Panc1 (cell line): ENCODE results near the gene SUCO. TPM values are rescaled to one million over a fixed set of nuclear protein-coding genes. Genes with fewer than 3 reads are reported as not detected.

Experiments used
- ATAC-seq: fragments of 200-7000 bp; cut with Tn5 transposase; 2 replicates; pipeline ENCODE4 v1.9.1; 2020; ENCODE audit warnings: mild to moderate bottlenecking, moderate library complexity
- BruUV-seq: library from RNA; stranded (reverse); fragments of 400-500 nt; replicated peaks from 2 replicates; lab custom pipeline; 2021; lab: Mats Ljungman, UMichigan
- CTCF ChIA-PET: fragments of 300-600 bp; sonication (Branson Sonifier 250); formaldehyde crosslinking; loops from one replicate; lab custom pipeline; 2022; ENCODE audit warnings: antibody characterized with exemption; lab: Charles Lee
- POLR2A ChIA-PET: fragments of 300-600 bp; sonication (Branson Sonifier 250); formaldehyde crosslinking; loops from one replicate; lab custom pipeline; 2022; ENCODE audit warnings: antibody characterized with exemption; lab: Charles Lee
- DNase-seq: peaks from one replicate; pipeline ENCODE4 v3.0.0-alpha.2; 2010; ENCODE audit warnings: low read depth, low spot score
- H3K27ac ChIP-seq: 2 replicates; pipeline ENCODE4 v1.5.1; 2011; ENCODE audit warnings: mild to moderate bottlenecking, low read length, inconsistent platforms
- H3K27me3 ChIP-seq: fragments of 200-500 bp; sonication (Bioruptor generic); 2 replicates; pipeline ENCODE4 v1.6.0; 2014; ENCODE audit warnings: low read length, inconsistent platforms; ENCODE audit not compliant: control insufficient read depth, insufficient read depth
- H3K36me3 ChIP-seq: fragments of 200-500 bp; sonication (Bioruptor generic); 2 replicates; pipeline ENCODE4 v1.5.1; 2014; ENCODE audit warnings: inconsistent platforms, mild to moderate bottlenecking, low read length, moderate library complexity; ENCODE audit not compliant: control insufficient read depth, insufficient read depth
- H3K4me1 ChIP-seq: 2 replicates; pipeline ENCODE4 v1.5.1; 2011; ENCODE audit warnings: inconsistent platforms, mild to moderate bottlenecking, low read length, moderate library complexity; ENCODE audit not compliant: control insufficient read depth, insufficient read depth
- H3K4me3 ChIP-seq, 2 experiments: 2 replicates each; pipeline ENCODE4 v1.5.1; 2011 to 2012; ENCODE audit warnings: low read depth in 2 of 2, low read length in 2 of 2, mild to moderate bottlenecking in 2 of 2, inconsistent platforms in 1 of 2, moderate library complexity in 1 of 2
- H3K9me3 ChIP-seq: fragments of 200-500 bp; sonication (Bioruptor generic); 2 replicates; pipeline ENCODE4 v1.5.1; 2014; ENCODE audit warnings: low read depth, mild to moderate bottlenecking, inconsistent platforms, low read length, moderate library complexity; ENCODE audit not compliant: control insufficient read depth, insufficient read depth
- CTCF ChIP-seq: fragments of 450-650 bp; IDR thresholded peaks from 2 replicates; pipeline ENCODE4 v1.5.1; 2017; ENCODE audit warnings: mild to moderate bottlenecking
- POLR2AphosphoS5 ChIP-seq: IDR thresholded peaks from 2 replicates; pipeline ENCODE4 v1.6.1; 2012; ENCODE audit warnings: mild to moderate bottlenecking, low read depth, low read length, moderate library complexity
- REST ChIP-seq, 2 experiments: IDR thresholded peaks; 2 replicates each; pipeline ENCODE4 v1.6.1; 2011 to 2012; ENCODE audit warnings: low read depth in 2 of 2, control low read depth in 1 of 2, low read length in 1 of 2, mild to moderate bottlenecking in 1 of 2, moderate library complexity in 1 of 2; ENCODE audit not compliant: insufficient read depth in 1 of 2
- SIN3A ChIP-seq: IDR thresholded peaks from 2 replicates; pipeline ENCODE4 v1.6.1; 2012; ENCODE audit warnings: low read depth, mild to moderate bottlenecking, low read length, moderate library complexity, borderline replicate concordance; ENCODE audit not compliant: insufficient read depth
- TCF7L2 ChIP-seq: IDR thresholded peaks from 2 replicates; pipeline ENCODE4 v1.6.1; 2011; ENCODE audit warnings: mild to moderate bottlenecking, low read depth, low read length, inconsistent platforms
- in situ Hi-C: cut with HindIII; loops from 2 replicates; pipeline ENCODE4 v1.10.0; 2016; ENCODE audit warnings: low sequenced_read_pairs, low pct_unique_long_range_greater_than_20kb
- intact Hi-C: fragments of 100-400 bp; cut with micrococcal nuclease; formaldehyde crosslinking; loops from one replicate; pipeline ENCODE4 v1.10.0; 2022; ENCODE audit not compliant: unreplicated experiment
- total RNA-seq: library from RNA; stranded (reverse); gene quantifications from one replicate; pipeline ENCODE4 v1.2.1, GENCODE V29; 2021; ENCODE audit not compliant: unreplicated experiment

Gene SUCO
- total RNA-seq, 1 experiment from 2014 or later, result 31.3 TPM

GRCh38 chr1:172517545-172517944 lies 15.4 kb upstream of the SUCO start:
- Histone ChIP-seq H3K4me1 (no peaks in the 10 kb centered on the region), H3K27me3 (peaks cover 5% of the 10 kb centered on the region; the same call in 1 of the 2 replicates), H3K4me3 (no peak overlapping the region), H3K27ac (no peak overlapping the region), H3K9me3 (no peaks in the 10 kb centered on the region), H3K36me3 (no peaks in the 10 kb centered on the region)
- ATAC-seq, result no peak
- DNase-seq, result no peak
- in situ Hi-C loops (no loop called here), intact Hi-C loops (no loop called here)
- BruUV-seq, result no TSS peak
- CTCF ChIA-PET, result interaction anchor here (0.6 kb wide), 1 partner anchor 815 kb away, joined by 4 read pairs; no protein-coding TSS in a partner anchor
- POLR2A ChIA-PET, result no interaction called here
- TF ChIP-seq TCF7L2 (no peak), POLR2AphosphoS5 (no peak), CTCF (no peak), SIN3A (no peak), REST (IDR thresholded peaks at IDR 0.05; ENCODE audit: insufficient read depth in 1 of 2, low read depth in 2 of 2, low read length in 1 of 2) (no peak)

- H3K27ac ChIP-seq, result no peak overlapping the region
- no peaks in the 10 kb centered on the region; the same call in 1 of the 2 replicates for H3K36me3 ChIP-seq
- H3K27me3 ChIP-seq, result no peaks in the 10 kb centered on the region
- ATAC-seq, result no peak
- in situ Hi-C loops (no loop called here), intact Hi-C loops (no loop called here)
- TF ChIP-seq REST (IDR thresholded peaks at IDR 0.05; ENCODE audit: insufficient read depth in 1 of 2, low read depth in 2 of 2, low read length in 1 of 2), result no peak
- TF ChIP-seq CTCF, result no peak
- TF ChIP-seq SIN3A, result no peak
- TF ChIP-seq POLR2AphosphoS5, result no peak
- no peak for TF ChIP-seq TCF7L2
- POLR2A ChIA-PET, result no interaction called here
- no TSS peak for BruUV-seq
- no peaks in the 10 kb centered on the region for H3K9me3 ChIP-seq
- DNase-seq, result no peak
- no peak overlapping the region for H3K4me3 ChIP-seq
- CTCF ChIA-PET, result no interaction called here
- H3K4me1 ChIP-seq, result peaks cover 5% of the 10 kb centered on the region
These were observed 3.6 kb upstream of the SUCO start for GRCh38 chr1:172529304-172529703.
